HEK293 (cell line): ENCODE data around the gene ZSCAN10.
"Not testable (repeated sequence)": the region's sequence is repeated elsewhere in the genome, so short reads cannot be mapped to it uniquely, and the experiment has no call there.

Experiments used
- CTCF ChIA-PET: fragments of 350-600 bp; formaldehyde crosslinking; extraction: SDS; loops from one replicate; lab custom pipeline; 2021; ENCODE audit warnings: antibody characterized with exemption; lab: Yijun Ruan, JAX
- POLR2A ChIA-PET: fragments of 300-600 bp; formaldehyde crosslinking; extraction: SDS; loops from one replicate; lab custom pipeline; 2020; ENCODE audit warnings: antibody characterized with exemption, inconsistent platforms; lab: Yijun Ruan, JAX
- H3K27ac ChIP-seq: fragments of 200-500 bp; sonication (Bioruptor generic); 2 replicates; pipeline ENCODE4 v1.5.1; 2014; ENCODE audit warnings: low read depth, low read length, control low read depth, inconsistent platforms; ENCODE audit errors: extremely low read depth
- H3K36me3 ChIP-seq, 2 experiments: fragments of 200-500 bp in 1 of 2; sonication (Bioruptor generic) in 1 of 2; 1 replicate in 1 of 2; 2 replicates in 1 of 2; pipeline ENCODE4 v1.5.1; 2014 to 2017; ENCODE audit warnings: inconsistent platforms in 2 of 2, low read length in 2 of 2; ENCODE audit not compliant: control insufficient read depth in 2 of 2, insufficient read depth in 1 of 2
- H3K4me1 ChIP-seq: fragments of 200-500 bp; sonication (Bioruptor generic); 2 replicates; pipeline ENCODE4 v1.5.1; 2014; ENCODE audit warnings: mild to moderate bottlenecking, low read length, inconsistent platforms; ENCODE audit not compliant: control insufficient read depth, insufficient read depth
- H3K4me3 ChIP-seq: 2 replicates; pipeline ENCODE4 v1.5.1; 2011; ENCODE audit warnings: low read depth, mild to moderate bottlenecking, control low read depth, low read length, moderate library complexity
- H3K9me3 ChIP-seq: fragments of 200-500 bp; sonication (Bioruptor generic); 2 replicates; pipeline ENCODE4 v1.5.1; 2014; ENCODE audit warnings: low read depth, low read length, inconsistent platforms; ENCODE audit not compliant: control insufficient read depth, insufficient read depth
- FEZF1 ChIP-seq: fragments of 450-650 bp; formaldehyde crosslinking; IDR thresholded peaks from 2 replicates; pipeline ENCODE4 v1.5.1; 2016; ENCODE audit warnings: missing biosample characterization, missing genetic modification characterization
- HOXA7 ChIP-seq: sonication (generic); formaldehyde crosslinking; IDR thresholded peaks from 2 replicates; pipeline ENCODE4 v1.8.1; 2022; ENCODE audit warnings: missing genetic modification reagents, borderline replicate concordance
- MYNN ChIP-seq: fragments of 450-650 bp; formaldehyde crosslinking; IDR thresholded peaks from 2 replicates; pipeline ENCODE4 v1.5.1; 2016; ENCODE audit warnings: missing biosample characterization, missing genetic modification characterization, borderline replicate concordance
- SP7 ChIP-seq: fragments of 450-650 bp; formaldehyde crosslinking; IDR thresholded peaks from 2 replicates; pipeline ENCODE4 v1.5.1; 2016; ENCODE audit warnings: missing biosample characterization, missing genetic modification characterization
- ZFHX2 ChIP-seq: fragments of 450-650 bp; formaldehyde crosslinking; conservative IDR thresholded peaks from 2 replicates; pipeline ENCODE4 v1.5.1; 2016; ENCODE audit warnings: missing biosample characterization, missing genetic modification characterization
- ZFP37 ChIP-seq: fragments of 450-650 bp; formaldehyde crosslinking; IDR thresholded peaks from 2 replicates; pipeline ENCODE4 v1.5.1; 2016; ENCODE audit warnings: missing biosample characterization, missing genetic modification characterization
- ZFP41 ChIP-seq: fragments of 450-650 bp; formaldehyde crosslinking; IDR thresholded peaks from 2 replicates; pipeline ENCODE4 v1.5.1; 2016; ENCODE audit warnings: missing biosample characterization, missing genetic modification characterization, borderline replicate concordance
- ZNF114 ChIP-seq: fragments of 450-650 bp; formaldehyde crosslinking; IDR thresholded peaks from 2 replicates; pipeline ENCODE4 v1.5.0; 2017; ENCODE audit warnings: missing biosample characterization, missing genetic modification characterization
- ZNF132 ChIP-seq: fragments of 450-650 bp; formaldehyde crosslinking; IDR thresholded peaks from 2 replicates; pipeline ENCODE4 v1.5.1; 2017; ENCODE audit warnings: missing biosample characterization, missing genetic modification characterization, borderline replicate concordance
- ZNF214 ChIP-seq: fragments of 450-650 bp; formaldehyde crosslinking; IDR thresholded peaks from 2 replicates; pipeline ENCODE4 v1.5.1; 2017; ENCODE audit warnings: missing biosample characterization, mild to moderate bottlenecking, missing genetic modification characterization, borderline replicate concordance
- ZNF292 ChIP-seq: fragments of 450-650 bp; formaldehyde crosslinking; IDR thresholded peaks from 2 replicates; pipeline ENCODE4 v1.5.1; 2016; ENCODE audit warnings: low read depth, missing biosample characterization, missing genetic modification characterization, borderline replicate concordance
- ZNF416 ChIP-seq: fragments of 450-650 bp; formaldehyde crosslinking; IDR thresholded peaks from 2 replicates; pipeline ENCODE4 v1.5.1; 2016; ENCODE audit warnings: missing biosample characterization, missing genetic modification characterization
- ZNF501 ChIP-seq: fragments of 450-650 bp; formaldehyde crosslinking; IDR thresholded peaks from 2 replicates; pipeline ENCODE4 v1.5.1; 2016; ENCODE audit warnings: missing biosample characterization, missing genetic modification characterization
- ZNF530 ChIP-seq: fragments of 450-650 bp; formaldehyde crosslinking; IDR thresholded peaks from 2 replicates; pipeline ENCODE4 v1.5.1; 2016; ENCODE audit warnings: low read depth, missing biosample characterization, missing genetic modification characterization
- ZNF561 ChIP-seq: fragments of 450-650 bp; IDR thresholded peaks from 2 replicates; pipeline ENCODE4 v1.5.1; 2018; ENCODE audit warnings: missing biosample characterization, missing genetic modification characterization, borderline replicate concordance
- ZNF571 ChIP-seq: fragments of 450-650 bp; formaldehyde crosslinking; IDR thresholded peaks from 2 replicates; pipeline ENCODE4 v1.5.0; 2017; ENCODE audit warnings: missing biosample characterization, missing genetic modification characterization
- ZNF600 ChIP-seq: fragments of 450-650 bp; formaldehyde crosslinking; IDR thresholded peaks from 2 replicates; pipeline ENCODE4 v1.5.1; 2016; ENCODE audit warnings: missing biosample characterization, missing genetic modification characterization
- ZNF776 ChIP-seq: fragments of 450-650 bp; formaldehyde crosslinking; IDR thresholded peaks from 2 replicates; pipeline ENCODE4 v1.5.0; 2017; ENCODE audit warnings: missing biosample characterization, missing genetic modification characterization, borderline replicate concordance
- ZNF791 ChIP-seq: fragments of 450-650 bp; formaldehyde crosslinking; IDR thresholded peaks from 2 replicates; pipeline ENCODE4 v1.5.1; 2016; ENCODE audit warnings: missing biosample characterization, missing genetic modification characterization
- TF ChIP-seq, protein P1 (sequence below): fragments of 450-650 bp; formaldehyde crosslinking; IDR thresholded peaks from 2 replicates; pipeline ENCODE4 v1.5.1; 2017; ENCODE audit warnings: missing biosample characterization, missing genetic modification characterization
- TF ChIP-seq, protein P2 (sequence below): fragments of 450-650 bp; formaldehyde crosslinking; IDR thresholded peaks from 2 replicates; pipeline ENCODE4 v1.5.1; 2016; ENCODE audit warnings: missing biosample characterization, missing genetic modification characterization
- TF ChIP-seq, protein P3 (sequence below): fragments of 450-650 bp; formaldehyde crosslinking; IDR thresholded peaks from 2 replicates; pipeline ENCODE4 v1.5.1; 2016; ENCODE audit warnings: missing biosample characterization, missing genetic modification characterization

ZSCAN10 gene

GRCh38 chr16:3075523-3075915 is 23.6 kb downstream of the ZSCAN10 start (continued):
- no peak for TF ChIP-seq HOXA7 (CRISPR knock-in tag)

DNA sequence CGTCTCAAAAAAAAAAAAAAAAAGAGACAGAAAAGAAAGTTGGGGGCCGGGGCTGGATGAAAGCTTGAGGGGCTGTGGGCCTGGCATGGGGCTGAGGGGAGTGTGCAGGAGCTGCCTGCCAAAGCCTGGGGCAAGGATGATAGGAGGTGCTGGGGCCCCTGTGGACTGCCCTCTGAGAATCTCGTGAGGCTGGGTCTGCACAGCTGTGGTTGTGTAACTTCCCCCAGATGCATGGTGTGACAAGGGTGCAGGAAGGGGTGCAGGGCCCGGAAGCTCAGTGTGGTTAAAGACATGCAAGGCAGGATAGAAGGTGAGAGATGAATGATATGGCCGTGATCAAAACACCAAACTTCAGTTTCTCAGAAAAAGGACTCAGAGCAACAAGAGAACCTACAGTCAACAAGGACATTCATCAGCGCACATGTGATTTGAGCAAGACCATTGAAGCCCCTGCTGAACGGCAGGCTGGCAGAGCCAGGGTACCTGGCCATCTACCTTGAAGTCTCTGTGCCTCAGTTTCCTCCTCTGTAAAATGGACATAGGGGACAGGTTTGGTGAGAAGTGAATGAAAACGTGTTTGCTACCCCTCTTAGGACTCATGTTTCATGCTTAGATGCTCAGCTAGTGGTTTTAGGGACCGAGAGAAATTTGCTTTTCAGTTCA is 24.1 kb downstream of the ZSCAN10 start:
- no peak for TF ChIP-seq ZNF776 (tag by site-specific recombination)
- TF ChIP-seq, protein P1, sequence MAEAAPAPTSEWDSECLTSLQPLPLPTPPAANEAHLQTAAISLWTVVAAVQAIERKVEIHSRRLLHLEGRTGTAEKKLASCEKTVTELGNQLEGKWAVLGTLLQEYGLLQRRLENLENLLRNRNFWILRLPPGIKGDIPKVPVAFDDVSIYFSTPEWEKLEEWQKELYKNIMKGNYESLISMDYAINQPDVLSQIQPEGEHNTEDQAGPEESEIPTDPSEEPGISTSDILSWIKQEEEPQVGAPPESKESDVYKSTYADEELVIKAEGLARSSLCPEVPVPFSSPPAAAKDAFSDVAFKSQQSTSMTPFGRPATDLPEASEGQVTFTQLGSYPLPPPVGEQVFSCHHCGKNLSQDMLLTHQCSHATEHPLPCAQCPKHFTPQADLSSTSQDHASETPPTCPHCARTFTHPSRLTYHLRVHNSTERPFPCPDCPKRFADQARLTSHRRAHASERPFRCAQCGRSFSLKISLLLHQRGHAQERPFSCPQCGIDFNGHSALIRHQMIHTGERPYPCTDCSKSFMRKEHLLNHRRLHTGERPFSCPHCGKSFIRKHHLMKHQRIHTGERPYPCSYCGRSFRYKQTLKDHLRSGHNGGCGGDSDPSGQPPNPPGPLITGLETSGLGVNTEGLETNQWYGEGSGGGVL (tag by site-specific recombination): no peak
- TF ChIP-seq, all 188 proteins: peak for 0
- H3K36me3 ChIP-seq: no peaks in the 10 kb centered on the region
- ChIA-PET POLR2A (interaction anchor here (1.1 kb wide), 1 partner anchor 54 kb away, joined by 4 read pairs; no protein-coding TSS in a partner anchor), CTCF (interaction anchor here (1.1 to 1.7 kb wide), 4 partner anchors 9 to 55 kb away, joined by 3 to 6 read pairs (median 3); no protein-coding TSS in a partner anchor)
- no peak overlapping the region for H3K27ac ChIP-seq
- H3K4me3 ChIP-seq: no peak overlapping the region
- H3K9me3 ChIP-seq: no peaks in the 10 kb centered on the region
- H3K4me1 ChIP-seq: no peaks in the 10 kb centered on the region

DNA sequence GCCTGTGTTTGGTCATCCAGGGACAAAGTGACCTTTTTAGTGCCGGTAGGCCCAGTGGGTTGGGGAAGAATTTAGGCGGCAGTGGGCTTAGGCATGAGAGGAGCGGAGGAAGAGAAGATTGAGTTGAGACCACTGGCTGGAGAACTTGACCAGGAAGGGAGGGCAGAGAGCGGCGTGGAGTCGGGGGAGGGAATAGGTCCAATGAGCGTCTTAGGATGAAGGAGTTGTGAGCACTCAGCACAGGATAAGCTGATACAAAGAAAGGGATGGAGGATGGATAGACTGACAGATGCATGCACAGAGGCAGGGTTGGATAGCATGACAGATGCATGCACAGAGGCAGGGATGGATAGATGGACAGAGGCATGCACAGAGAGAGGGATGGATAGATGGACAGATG is 25.6 kb downstream of the ZSCAN10 start:
- no peak for TF ChIP-seq ZNF530 (tag by site-specific recombination)
- no peak for TF ChIP-seq ZNF501 (tag by site-specific recombination)
- TF ChIP-seq ZNF132: no peak
- TF ChIP-seq ZNF561 (tag by site-specific recombination): no peak
- TF ChIP-seq, protein P2, sequence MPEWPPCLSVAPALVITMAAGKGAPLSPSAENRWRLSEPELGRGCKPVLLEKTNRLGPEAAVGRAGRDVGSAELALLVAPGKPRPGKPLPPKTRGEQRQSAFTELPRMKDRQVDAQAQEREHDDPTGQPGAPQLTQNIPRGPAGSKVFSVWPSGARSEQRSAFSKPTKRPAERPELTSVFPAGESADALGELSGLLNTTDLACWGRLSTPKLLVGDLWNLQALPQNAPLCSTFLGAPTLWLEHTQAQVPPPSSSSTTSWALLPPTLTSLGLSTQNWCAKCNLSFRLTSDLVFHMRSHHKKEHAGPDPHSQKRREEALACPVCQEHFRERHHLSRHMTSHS (tag by site-specific recombination): no peak
- TF ChIP-seq ZNF571 (tag by site-specific recombination): no peak
- TF ChIP-seq ZNF791 (tag by site-specific recombination): no peak
- TF ChIP-seq FEZF1 (tag by site-specific recombination): no peak
- TF ChIP-seq ZFP41 (tag by site-specific recombination): no peak
- TF ChIP-seq ZFP37 (tag by site-specific recombination): no peak
- no peak for TF ChIP-seq ZNF600
- no peak for TF ChIP-seq ZFHX2 (tag by site-specific recombination)
- no peak for TF ChIP-seq ZNF214 (tag by site-specific recombination)
- no peak for TF ChIP-seq ZNF114 (tag by site-specific recombination)
- no peak for TF ChIP-seq ZNF416 (tag by site-specific recombination)
- no peak for TF ChIP-seq MYNN
- TF ChIP-seq ZNF292 (tag by site-specific recombination): no peak
- TF ChIP-seq SP7: no peak
- TF ChIP-seq, protein P3, sequence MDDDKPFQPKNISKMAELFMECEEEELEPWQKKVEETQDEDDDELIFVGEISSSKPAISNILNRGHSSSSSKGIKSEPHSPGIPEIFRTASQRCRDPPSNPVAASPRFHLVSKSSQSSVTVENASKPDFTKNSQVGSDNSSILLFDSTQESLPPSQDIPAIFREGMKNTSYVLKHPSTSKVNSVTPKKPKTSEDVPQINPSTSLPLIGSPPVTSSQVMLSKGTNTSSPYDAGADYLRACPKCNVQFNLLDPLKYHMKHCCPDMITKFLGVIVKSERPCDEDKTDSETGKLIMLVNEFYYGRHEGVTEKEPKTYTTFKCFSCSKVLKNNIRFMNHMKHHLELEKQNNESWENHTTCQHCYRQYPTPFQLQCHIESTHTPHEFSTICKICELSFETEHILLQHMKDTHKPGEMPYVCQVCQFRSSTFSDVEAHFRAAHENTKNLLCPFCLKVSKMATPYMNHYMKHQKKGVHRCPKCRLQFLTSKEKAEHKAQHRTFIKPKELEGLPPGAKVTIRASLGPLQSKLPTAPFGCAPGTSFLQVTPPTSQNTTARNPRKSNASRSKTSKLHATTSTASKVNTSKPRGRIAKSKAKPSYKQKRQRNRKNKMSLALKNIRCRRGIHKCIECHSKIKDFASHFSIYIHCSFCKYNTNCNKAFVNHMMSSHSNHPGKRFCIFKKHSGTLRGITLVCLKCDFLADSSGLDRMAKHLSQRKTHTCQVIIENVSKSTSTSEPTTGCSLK (tag by site-specific recombination): no peak
- no peak overlapping the region for H3K27ac ChIP-seq

GRCh38 chr16:3072576-3073263 is 26.4 kb downstream of the ZSCAN10 start:
- H3K4me1 ChIP-seq, H3K36me3 ChIP-seq, CTCF ChIA-PET, POLR2A ChIA-PET, H3K27ac ChIP-seq, H3K4me3 ChIP-seq, H3K9me3 ChIP-seq: not testable (repeated sequence)

More for the DNA sequence above, 25.6 kb downstream of the ZSCAN10 start:
- no peak overlapping the region for H3K4me3 ChIP-seq
- no peaks in the 10 kb centered on the region for H3K9me3 ChIP-seq
- H3K36me3 ChIP-seq: no peaks in the 10 kb centered on the region
- ChIA-PET POLR2A (no interaction called here), CTCF (no interaction called here)
- no peaks in the 10 kb centered on the region for H3K4me1 ChIP-seq
